ENCODE measurements around the gene CLEC11A.
A peak's percentile ranks its signal among the peaks of the same experiment; 100 is the strongest.

CLEC11A gene

GRCh38 chr19:50705422-50706019 lies 17.6 kb upstream of the CLEC11A start:
- DNase-seq = no peak

GRCh38 chr19:50706387-50706786 lies 16.8 kb upstream of the CLEC11A start:
- DNase-seq = no peak

GRCh38 chr19:50708179-50708879 lies 14.8 kb upstream of the CLEC11A start:
- no peak for DNase-seq

- no peak for DNase-seq
Measured at GRCh38 chr19:50710094-50710493, 13.1 kb upstream of the CLEC11A start.

GRCh38 chr19:50710612-50711011 lies 12.6 kb upstream of the CLEC11A start:
- no peak for DNase-seq

GRCh38 chr19:50711196-50711595 lies 12.0 kb upstream of the CLEC11A start:
- no peak for DNase-seq

- DNase-seq = no peak
Measured at GRCh38 chr19:50711805-50712204, 11.4 kb upstream of the CLEC11A start.

DNA sequence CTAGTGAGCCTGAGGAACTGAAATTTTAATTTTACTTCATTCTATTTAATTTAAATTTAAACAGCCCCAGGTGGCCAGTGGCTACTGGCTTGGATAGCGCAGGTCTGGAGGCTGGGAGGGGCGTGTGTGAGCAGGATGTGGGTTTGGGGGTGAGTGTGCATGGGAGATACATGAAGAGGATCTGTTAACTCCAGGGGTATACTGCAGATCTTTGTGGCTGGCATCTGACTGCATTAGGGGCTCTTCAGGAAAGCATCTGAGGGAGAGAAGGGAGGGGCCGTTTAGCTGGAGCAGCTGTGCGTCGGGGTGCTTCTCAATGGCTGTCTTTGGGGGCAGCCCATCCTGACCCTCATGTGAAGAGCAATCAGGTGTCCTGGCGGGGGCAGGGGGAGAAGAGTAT lies 10.3 kb upstream of the CLEC11A start:
- no peak for DNase-seq

GRCh38 chr19:50713556-50714236 lies 9.5 kb upstream of the CLEC11A start:
- DNase-seq = peak; percentile 6

GRCh38 chr19:50716178-50717025 lies 6.8 kb upstream of the CLEC11A start:
- no peak for DNase-seq

DNA sequence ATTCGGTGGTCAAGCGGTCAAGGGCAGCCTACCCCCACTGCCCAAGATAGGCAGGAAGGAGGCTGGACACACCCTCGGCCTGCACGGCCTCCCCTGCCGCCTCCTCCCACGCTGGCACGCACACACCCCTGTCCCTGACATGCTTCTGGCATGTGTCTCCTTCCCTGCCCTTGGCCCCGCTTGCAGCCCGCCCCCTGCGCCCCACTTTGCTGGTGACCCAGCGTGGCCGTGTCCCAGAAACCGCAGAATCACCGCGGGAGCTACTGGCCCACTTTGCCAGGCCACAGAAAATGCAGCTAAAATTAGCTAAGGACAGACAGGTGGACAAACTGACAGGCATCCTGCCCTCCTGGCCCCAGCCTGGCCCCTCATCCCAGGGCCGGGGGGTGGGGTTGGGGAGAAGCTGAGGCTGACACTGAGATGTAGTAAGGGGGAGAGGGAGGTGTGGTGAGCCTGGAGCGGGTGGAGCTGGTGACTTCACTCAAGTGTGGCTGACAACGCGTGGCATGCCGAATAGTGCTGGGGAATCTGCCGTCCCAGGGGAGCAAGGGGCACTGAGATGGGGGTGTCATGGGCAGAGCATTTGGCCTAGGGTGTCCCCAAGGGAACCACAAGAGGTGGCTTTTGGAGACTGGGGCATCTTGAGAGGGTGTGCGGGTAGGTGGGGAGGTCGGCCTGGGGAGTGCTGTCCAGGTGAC lies 6.0 kb upstream of the CLEC11A start:
- DNase-seq = no peak

- no peak for DNase-seq
Measured at GRCh38 chr19:50717891-50718254, 5.3 kb upstream of the CLEC11A start.

- DNase-seq = no peak
Measured at GRCh38 chr19:50718255-50719118, 4.7 kb upstream of the CLEC11A start.

GRCh38 chr19:50719119-50719435 lies 4.1 kb upstream of the CLEC11A start:
- no peak for DNase-seq

- DNase-seq = no peak
Measured at GRCh38 chr19:50719566-50719965, 3.6 kb upstream of the CLEC11A start, which contains the start of gene SHANK1. Gene SHANK1 (minus strand): TSS chr19:50719802. CDS start chr19:50716919, 2,883 bp downstream.

DNA sequence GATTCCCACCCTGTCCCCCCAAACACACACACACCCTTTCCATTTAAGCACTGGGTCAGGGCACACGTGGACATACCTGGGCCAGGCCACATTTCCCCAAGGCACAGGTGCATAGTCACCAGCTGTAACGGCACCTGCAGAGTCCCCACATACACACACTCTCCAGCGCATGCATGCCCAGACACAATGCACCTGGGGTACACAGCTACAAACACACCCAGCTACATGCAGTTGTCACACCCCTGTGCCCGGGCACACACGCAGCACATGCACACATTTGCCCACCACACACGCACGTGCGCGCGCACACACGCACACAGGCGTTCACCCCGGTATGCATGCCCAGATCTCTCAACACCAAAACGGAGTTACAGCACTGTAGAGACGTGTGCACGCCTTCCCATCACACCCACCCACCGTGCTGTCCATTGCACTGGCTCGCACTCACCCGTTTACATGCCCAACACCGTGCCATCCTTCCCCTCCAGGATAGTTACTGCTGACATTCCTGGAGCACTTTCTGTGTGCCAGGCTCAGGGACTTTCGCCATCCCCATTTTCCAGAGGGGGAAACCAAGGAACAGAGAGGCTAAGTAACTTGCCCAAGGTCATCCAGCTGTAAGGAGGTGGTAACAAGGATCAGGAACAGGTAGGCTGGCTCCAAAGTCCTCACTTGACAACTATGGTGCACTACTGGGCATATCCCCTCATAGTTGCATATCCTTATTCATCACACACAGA lies 2.8 kb upstream of the CLEC11A start:
- no peak for DNase-seq

GRCh38 chr19:50720921-50721381 lies 2.2 kb upstream of the CLEC11A start:
- DNase-seq = no peak

- DNase-seq = no peak
Measured at GRCh38 chr19:50721441-50722137, 1.6 kb upstream of the CLEC11A start.

DNA sequence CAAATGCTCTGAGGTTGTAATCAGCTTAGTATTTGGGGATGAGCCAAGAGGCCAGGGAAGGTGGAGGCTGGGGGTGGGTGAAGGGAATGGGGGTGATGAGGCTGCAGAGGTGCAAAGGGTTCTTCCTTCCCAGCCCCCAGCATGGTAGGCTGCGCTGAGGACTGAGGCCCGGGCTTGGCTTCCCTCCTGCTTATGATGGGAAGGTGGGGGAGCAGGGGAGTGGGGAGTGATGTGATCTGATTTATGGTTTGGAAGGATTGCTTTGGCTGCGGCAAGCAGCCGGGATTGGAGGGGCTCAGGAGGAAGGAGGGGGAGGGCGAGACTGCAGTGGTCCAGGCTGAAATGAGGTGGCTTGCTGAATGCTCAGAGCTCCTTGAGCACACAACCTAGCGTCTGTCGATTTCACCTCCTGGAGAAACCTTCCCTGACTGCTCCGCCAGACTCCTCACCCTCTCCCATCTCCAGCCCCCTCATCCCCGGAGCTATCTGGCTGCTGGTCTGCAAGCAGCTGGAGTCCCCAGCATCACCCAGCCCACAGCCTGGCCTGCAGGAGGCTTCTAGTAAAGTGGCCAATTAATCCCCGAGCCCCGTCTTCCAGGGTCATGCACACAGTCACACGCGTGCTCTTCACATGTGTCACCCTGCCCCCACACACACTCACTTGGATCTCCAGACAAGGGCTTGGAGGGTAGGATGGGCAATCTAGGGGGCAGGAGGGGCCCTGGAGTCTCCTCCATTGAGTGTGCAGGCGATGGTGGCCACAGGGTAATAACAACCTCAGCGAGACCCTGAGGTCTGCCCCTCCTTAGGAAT lies 757 bp upstream of the CLEC11A start:
- no peak for DNase-seq
